Gastrocnemius medialis (tissue), 4 donors: Measurements from ENCODE around the gene ASMT. TPM values are rescaled to one million over a fixed set of nuclear protein-coding genes. Genes with fewer than 3 reads are reported as not detected.

Experiments
- ATAC-seq, 2 donors: fragments of 150-250 bp; one replicate each; pipeline ENCODE4 v1.9.1; 2016
- DNase-seq, 2 donors: peaks; one replicate each; pipeline ENCODE4 v3.0.0-alpha.2; 2019
- H3K27ac ChIP-seq, 4 donors: fragments of 200-600 bp; sonication (generic); 1 replicate in 1 of 4; 2 replicates in 3 of 4; pipeline ENCODE4 v1.5.1; 2016 to 2018; ENCODE audit warnings: mild to moderate bottlenecking in 2 of 4, moderate library complexity in 1 of 4
- H3K27me3 ChIP-seq, 3 donors: fragments of 200-600 bp; sonication (generic) in 2 of 3; 1 replicate in 1 of 3; 2 replicates in 2 of 3; pipeline versions ENCODE4 v1.5.1 to v1.6.0; 2016 to 2019; ENCODE audit warnings: mild to moderate bottlenecking in 1 of 3, moderate library complexity in 1 of 3
- H3K36me3 ChIP-seq, 2 donors: fragments of 200-600 bp; sonication (generic) in 1 of 2; one replicate each; pipeline ENCODE4 v1.5.1; 2017 to 2018
- H3K4me1 ChIP-seq, 2 donors: fragments of 200-600 bp; sonication (generic) in 1 of 2; one replicate each; pipeline ENCODE4 v1.5.1; 2016 to 2017; ENCODE audit warnings: mild to moderate bottlenecking in 2 of 2
- H3K4me3 ChIP-seq, 4 donors: fragments of 200-600 bp; sonication (generic) in 3 of 4; 1 replicate in 1 of 4; 2 replicates in 3 of 4; pipeline ENCODE4 v1.5.1; 2016 to 2019; ENCODE audit warnings: mild to moderate bottlenecking in 2 of 4
- H3K9me3 ChIP-seq, 3 donors: fragments of 200-600 bp; sonication (generic) in 2 of 3; 1 replicate in 1 of 3; 2 replicates in 2 of 3; pipeline ENCODE4 v1.5.1; 2016 to 2019
- POLR2A ChIP-seq, 2 donors: fragments of 450-650 bp; IDR thresholded peaks; one replicate each; pipeline ENCODE4 v1.6.1; 2017; ENCODE audit warnings: antibody characterized with exemption in 2 of 2, mild to moderate bottlenecking in 2 of 2, moderate library complexity in 2 of 2
- in situ Hi-C, 4 donors: fragments of 200-750 bp; cut with MboI; loops; one replicate each; pipeline versions ENCODE4 v1.15.0 to v1.8.0; 2017; ENCODE audit warnings: low sequenced_read_pairs in 4 of 4
- intact Hi-C: fragments of 100-400 bp; cut with DNase I; formaldehyde crosslinking; loops from one replicate; pipeline ENCODE4 v1.15.1; 2023; ENCODE audit warnings: low total_unique reads
- total RNA-seq, 4 donors: library from RNA; depleted of rRNA; stranded (reverse); fragments of >200 nt; gene quantifications; one replicate each; pipeline versions ENCODE4 v1.1.0 to v1.2.3, GENCODE V29; 2016
- TF ChIP-seq, protein P1 (sequence below), 5 experiments: fragments of 450-650 bp in 3 of 5; fragments of 200-600 bp in 2 of 5; sonication (generic) in 2 of 5; IDR thresholded peaks in 4 of 5; conservative IDR thresholded peaks in 1 of 5; 1 replicate in 4 of 5; 2 replicates in 1 of 5; pipeline ENCODE4 v1.5.1; 2016 to 2019; ENCODE audit warnings: antibody characterized with exemption in 5 of 5, mild to moderate bottlenecking in 3 of 5, moderate library complexity in 3 of 5

The ASMT gene
- total RNA-seq, 4 donors from 2014 or later: not detected

DNA sequence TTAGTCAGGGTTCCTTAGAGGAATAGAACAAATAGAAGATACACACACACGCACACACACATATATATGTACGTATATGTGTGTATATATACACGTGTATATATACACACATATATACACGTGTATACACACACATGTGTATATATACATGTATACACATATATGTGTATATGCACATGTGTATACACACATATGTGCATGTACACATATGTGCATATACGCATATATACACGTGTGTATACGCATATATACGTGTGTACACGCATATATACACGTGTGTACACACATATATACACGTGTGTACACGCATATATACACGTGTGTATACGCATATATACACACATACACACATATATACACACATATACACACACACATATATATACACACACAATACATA lies 41.5 kb downstream of the ASMT start:
- intact Hi-C loops: no loop called here
- H3K4me3 ChIP-seq: no peak overlapping the region
- TF ChIP-seq, protein P1, sequence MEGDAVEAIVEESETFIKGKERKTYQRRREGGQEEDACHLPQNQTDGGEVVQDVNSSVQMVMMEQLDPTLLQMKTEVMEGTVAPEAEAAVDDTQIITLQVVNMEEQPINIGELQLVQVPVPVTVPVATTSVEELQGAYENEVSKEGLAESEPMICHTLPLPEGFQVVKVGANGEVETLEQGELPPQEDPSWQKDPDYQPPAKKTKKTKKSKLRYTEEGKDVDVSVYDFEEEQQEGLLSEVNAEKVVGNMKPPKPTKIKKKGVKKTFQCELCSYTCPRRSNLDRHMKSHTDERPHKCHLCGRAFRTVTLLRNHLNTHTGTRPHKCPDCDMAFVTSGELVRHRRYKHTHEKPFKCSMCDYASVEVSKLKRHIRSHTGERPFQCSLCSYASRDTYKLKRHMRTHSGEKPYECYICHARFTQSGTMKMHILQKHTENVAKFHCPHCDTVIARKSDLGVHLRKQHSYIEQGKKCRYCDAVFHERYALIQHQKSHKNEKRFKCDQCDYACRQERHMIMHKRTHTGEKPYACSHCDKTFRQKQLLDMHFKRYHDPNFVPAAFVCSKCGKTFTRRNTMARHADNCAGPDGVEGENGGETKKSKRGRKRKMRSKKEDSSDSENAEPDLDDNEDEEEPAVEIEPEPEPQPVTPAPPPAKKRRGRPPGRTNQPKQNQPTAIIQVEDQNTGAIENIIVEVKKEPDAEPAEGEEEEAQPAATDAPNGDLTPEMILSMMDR (IDR thresholded peaks at IDR 0.05 in 4 of 5, conservative IDR thresholded peaks at IDR 0.05 in 1 of 5): no peak
- no peak for TF ChIP-seq POLR2A (IDR thresholded peaks at IDR 0.05)
- no peaks in the 10 kb centered on the region for H3K27me3 ChIP-seq
- no peak for DNase-seq
- no peaks in the 10 kb centered on the region for H3K9me3 ChIP-seq
- H3K4me1 ChIP-seq: no peaks in the 10 kb centered on the region
- no peaks in the 10 kb centered on the region for H3K36me3 ChIP-seq
- no peak overlapping the region for H3K27ac ChIP-seq
- ATAC-seq: no peak
- in situ Hi-C loops: loop anchor here in 2 of 4 donors (25.0 kb wide), 1 partner anchor 931 kb away; no protein-coding TSS in a partner anchor

DNA sequence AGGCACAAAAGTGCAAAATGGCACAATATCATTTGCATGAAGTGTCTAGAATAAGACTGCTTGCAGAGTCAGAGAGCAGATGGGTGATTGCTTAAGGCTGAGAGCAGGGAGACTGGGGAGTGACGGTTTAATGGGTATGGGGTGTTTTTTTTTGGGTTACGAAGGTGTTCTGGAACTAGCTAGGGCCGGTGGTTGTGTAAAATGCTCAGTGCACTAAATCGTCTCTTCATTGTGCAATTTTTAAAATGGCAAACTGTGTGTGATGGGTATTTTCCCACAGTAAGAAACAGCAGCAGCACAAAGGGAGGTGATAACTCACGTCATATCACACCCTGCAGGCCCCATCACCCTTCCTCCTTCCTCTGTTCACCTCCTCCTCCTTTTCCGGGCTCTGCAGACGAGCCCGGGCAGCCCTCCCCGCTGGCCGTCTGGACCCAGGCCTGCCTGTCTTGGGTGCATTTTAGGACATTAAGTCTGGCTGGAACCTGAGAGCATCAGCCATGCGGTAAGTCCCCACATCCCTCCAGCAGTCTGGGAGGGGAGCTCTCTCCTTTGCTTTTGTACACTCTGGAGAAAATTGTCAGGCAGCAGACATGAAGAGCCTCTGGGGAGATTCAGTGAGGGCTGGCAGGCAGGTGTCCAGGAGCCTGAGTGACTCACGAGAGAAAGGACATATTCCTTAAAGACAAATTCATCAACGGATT lies 42.7 kb downstream of the ASMT start:
- DNase-seq (no peak), ATAC-seq (no peak)
- no peaks in the 10 kb centered on the region for H3K36me3 ChIP-seq
- no peak overlapping the region for H3K4me3 ChIP-seq
- no peak overlapping the region for H3K27ac ChIP-seq
- H3K4me1 ChIP-seq: no peaks in the 10 kb centered on the region
- H3K27me3 ChIP-seq: no peaks in the 10 kb centered on the region
- no peaks in the 10 kb centered on the region for H3K9me3 ChIP-seq
- TF ChIP-seq, protein P1 (IDR thresholded peaks at IDR 0.05 in 4 of 5, conservative IDR thresholded peaks at IDR 0.05 in 1 of 5): no peak
- TF ChIP-seq POLR2A (IDR thresholded peaks at IDR 0.05): no peak
- in situ Hi-C loops: loop anchor here in 2 of 4 donors (25.0 kb wide), 1 partner anchor 930 kb away; no protein-coding TSS in a partner anchor
- intact Hi-C loops: no loop called here

DNA sequence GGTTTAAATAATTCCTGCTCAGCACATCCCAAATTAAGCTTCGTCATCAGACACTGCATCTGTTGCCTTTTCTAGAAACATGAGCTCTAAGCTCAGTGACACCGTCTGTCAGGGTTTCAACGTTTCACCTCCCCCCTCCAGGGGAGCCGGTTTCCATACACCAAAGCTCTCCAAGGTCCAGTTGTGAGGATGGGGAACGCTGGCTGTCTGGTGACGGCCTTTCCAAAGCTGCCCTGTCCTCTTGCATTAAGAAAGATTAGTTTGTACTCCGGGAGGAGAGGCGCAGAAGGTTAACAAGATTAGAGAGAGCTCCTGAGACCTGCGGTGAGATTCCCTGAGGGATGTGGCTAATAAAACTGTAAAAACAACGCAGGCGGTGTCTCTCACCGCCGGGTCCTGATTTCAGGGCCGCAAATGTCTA lies 43.2 kb downstream of the ASMT start:
- in situ Hi-C loops: loop anchor here in 2 of 4 donors (25.0 kb wide), 1 partner anchor 929 kb away; no protein-coding TSS in a partner anchor
- TF ChIP-seq POLR2A (IDR thresholded peaks at IDR 0.05): no peak
- TF ChIP-seq, protein P1 (IDR thresholded peaks at IDR 0.05 in 4 of 5, conservative IDR thresholded peaks at IDR 0.05 in 1 of 5): no peak
- Histone ChIP-seq H3K4me1 (no peaks in the 10 kb centered on the region), H3K27ac (no peak overlapping the region), H3K27me3 (no peaks in the 10 kb centered on the region), H3K9me3 (no peaks in the 10 kb centered on the region), H3K36me3 (no peaks in the 10 kb centered on the region), H3K4me3 (no peak overlapping the region)
- DNase-seq (no peak), ATAC-seq (no peak)
- intact Hi-C loops: no loop called here

DNA sequence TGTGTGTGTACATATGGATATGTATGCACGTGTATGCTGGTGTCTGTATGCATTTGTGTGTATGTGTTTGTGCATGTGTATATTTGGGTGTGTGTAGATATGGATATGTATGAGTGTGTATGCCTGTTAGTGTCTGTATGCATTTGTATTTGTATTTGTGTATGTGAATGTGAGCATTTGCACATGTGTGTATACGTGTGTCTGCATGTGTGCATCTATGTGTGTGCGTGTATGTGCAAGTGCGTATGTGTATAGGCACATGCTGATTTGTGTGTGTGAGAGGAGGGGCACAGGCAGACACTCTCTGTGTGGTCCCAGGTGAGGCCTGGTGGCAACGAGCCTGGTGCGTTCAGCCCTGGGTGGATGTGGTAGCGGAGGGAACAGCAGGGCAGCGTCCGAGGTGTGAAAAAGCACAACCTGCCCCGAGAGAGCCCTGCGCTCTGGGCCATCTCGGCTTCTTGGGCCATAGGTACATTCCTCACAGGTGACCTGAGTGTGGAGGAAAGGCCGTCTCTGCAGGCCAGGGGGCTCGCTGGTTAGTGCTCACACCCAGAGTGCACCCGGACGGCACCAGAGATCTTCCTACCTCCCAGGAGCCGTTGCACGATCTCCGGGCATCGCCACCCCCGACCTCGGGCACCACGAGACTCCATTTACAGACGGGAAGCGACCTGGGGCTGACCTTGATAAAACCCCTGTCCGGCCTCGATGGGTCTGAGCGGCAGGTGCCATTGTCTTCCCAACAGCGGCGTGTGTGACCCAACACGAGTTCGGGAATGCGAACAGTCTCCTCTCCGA lies 45.0 kb downstream of the ASMT start:
- ATAC-seq (no peak), DNase-seq (no peak)
- Histone ChIP-seq H3K4me3 (no peak overlapping the region), H3K27me3 (no peaks in the 10 kb centered on the region), H3K9me3 (no peaks in the 10 kb centered on the region), H3K4me1 (no peaks in the 10 kb centered on the region), H3K27ac (no peak overlapping the region), H3K36me3 (no peaks in the 10 kb centered on the region)
- in situ Hi-C loops: loop anchor here in 2 of 4 donors (25.0 kb wide), 1 partner anchor 927 kb away; no protein-coding TSS in a partner anchor
- no peak for TF ChIP-seq POLR2A (IDR thresholded peaks at IDR 0.05)
- TF ChIP-seq, protein P1 (IDR thresholded peaks at IDR 0.05 in 4 of 5, conservative IDR thresholded peaks at IDR 0.05 in 1 of 5): no peak
- intact Hi-C loops: no loop called here
